ENCODE measurements around the gene NT5DC2.
A peak's percentile ranks its signal among the peaks of the same experiment; 100 is the strongest.

NT5DC2 gene

DNA sequence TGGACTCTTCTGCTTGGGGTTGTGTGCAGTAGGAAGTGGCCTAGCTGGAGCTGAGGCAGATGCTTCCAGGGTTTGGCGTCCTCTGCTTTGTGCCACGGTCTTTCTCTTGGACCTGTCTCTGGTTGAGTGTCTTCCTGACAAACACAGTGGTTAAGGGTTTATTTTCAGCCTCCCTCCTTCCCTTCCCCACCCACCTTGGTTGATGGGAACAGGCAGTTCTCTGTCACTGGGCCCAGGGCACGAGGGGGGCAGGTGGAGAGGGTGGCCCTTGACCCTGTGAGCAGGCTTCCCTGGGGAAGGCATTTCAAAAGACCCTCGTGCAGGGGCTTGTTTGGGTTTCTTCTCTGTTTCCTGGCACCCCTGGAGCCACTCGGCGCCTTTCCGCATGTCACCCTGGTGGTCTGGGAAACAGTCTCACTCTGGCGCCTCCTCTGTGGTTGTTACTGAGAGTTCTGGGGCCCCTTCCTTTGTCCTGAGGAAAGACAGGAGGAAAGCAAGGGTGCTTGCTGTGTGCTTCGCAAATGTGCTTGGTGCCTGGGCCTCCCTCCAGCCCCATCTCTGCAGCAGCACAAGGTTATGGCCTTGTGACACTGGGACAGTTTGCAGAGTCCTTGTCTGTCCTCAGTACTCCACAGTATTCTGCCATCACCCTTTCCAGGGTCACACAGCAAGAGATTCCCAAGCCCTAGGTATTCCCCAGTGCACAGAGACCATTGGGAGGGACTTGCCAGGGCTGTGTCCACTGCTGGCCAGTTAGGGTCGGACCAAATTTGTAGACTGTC lies 48.8 kb downstream of the NT5DC2 start:
- no peak for DNase-seq

DNA sequence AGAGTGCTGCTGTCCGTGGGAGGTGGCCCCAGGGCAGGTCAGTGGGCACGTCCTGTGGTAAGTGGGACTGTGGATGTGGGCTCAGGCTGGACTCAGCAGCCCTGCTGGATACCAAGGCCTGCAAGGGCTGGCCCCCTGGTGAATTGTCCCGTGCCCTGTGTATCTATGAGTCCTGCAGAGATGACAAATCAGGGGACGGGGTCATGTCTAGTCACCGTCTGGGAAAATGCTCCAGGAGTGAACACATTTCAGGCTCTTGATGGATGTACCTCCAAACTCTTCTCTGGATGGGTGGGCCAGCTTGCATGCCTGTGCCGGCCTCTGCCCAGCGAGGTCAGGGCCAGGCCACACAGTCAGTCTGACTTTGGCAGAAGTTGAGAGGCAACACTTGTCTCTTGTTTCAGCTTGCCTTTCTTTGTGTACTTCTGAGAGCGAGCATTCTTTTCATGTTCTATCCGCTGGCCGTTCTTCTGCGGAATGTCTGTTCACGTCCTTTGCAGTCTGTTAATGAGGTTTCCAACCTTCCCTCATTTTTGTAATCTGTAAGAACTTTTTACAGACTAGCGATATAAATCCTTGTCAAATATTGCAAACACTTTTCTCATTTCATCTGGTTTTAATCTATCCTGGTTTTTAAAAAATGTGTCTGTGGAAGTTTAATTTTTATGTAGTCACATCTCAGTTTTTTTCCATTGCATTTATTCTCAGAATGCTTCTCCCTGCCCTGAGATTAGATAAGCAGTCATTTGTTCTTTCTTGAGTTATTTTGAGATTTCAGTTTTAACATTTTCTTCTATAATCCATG lies 49.9 kb downstream of the NT5DC2 start:
- no peak for DNase-seq

DNA sequence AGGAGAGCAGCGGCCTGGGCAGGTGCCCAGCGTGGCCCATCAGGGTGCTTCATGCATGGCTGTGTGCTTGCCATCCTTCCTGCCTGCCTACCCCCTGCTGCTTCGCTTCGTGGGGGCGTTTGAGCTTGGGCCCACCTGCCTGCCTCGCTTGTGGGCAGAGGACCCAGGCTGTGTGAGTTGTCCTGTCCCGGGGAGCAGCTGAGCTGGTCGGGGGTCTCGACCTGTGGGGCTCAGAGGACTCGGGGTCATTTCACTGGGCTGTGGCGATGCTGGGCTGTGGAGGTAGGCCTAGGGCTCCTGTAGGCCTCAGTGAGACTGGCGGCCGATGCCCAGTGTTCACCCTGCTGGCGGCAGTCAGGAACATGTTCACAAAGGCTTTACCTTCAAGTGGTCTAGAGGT lies 50.6 kb downstream of the NT5DC2 start:
- DNase-seq, result no peak

DNA sequence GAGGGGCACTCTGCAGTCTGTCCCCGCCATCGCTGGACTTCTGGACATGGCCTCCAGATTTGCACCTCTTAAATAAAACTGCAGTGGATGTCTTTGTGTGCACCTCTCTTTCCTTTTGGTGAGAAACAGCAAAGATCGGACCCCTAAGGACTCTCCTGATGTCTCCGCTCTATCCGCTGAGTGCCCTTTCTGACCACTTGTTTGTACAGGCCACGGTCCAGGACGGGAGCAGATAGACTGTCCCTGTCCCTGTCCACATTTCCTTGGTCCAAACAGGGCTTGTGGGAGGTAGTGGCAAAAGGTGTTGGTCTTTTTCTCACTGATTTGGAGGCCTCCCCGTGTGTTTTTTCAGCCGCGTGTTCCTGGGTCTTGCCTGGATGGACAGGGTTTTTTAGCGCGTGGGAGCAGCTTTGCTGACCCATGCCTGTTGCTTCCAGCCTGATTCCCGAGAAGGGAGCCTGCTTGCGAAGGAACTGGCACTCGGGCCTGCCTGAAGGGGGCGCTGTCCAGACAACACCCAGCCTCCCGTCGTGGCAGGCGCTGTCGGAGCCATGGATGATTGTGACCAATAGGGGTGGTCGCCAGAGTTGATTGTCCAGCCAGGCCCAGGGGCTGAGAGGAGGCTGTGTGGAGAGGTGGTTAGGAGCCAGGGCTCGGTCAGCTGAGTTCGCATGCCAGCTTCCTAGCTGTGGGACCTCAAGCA lies 51.7 kb downstream of the NT5DC2 start:
- no peak for DNase-seq

DNA sequence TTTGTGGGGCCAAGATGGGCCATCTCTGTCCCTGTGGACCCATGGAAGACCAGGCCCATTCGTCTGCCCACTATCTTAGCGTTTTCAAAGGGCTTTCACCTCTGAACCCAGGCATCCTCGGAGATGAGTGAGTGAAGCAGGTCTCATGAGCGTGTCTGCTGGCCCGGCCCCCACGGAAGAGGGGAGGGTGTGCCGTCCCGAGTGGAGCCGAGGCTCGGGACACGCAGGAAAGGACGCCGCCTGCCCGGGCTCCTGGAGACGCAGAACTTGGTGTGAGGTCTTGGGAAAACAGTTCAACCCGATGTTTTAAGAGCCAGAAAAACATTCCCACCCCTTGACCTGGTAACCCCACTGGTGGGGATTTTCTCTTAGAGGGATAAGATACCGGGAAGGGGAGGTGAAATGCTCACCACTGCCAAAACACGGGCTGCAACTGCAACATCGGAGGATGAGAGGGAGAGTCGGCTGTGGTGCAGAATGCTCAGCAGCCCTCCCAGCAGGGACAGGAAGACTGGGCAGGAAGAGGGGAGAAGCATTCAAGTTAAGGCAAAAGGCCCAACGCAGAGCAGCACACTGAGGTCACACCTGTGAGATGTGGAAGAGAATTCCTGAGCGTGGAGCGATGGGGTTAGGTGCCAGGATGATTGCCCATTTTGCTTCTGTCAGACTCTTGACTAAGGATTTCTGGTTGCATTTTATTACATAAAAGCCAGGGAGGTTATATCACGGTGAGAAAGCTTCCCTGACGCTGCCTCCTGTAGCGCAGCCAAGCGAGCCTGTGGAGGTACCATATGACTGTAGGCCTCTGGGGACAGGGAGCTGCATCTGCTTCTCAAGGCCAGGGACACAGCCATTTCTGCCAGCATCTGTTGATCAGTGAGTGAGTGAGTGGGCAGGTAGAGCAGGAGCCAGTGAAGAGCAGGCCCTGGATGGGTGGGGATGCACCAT lies 52.6 kb downstream of the NT5DC2 start:
- peak; percentile 13 for DNase-seq

DNA sequence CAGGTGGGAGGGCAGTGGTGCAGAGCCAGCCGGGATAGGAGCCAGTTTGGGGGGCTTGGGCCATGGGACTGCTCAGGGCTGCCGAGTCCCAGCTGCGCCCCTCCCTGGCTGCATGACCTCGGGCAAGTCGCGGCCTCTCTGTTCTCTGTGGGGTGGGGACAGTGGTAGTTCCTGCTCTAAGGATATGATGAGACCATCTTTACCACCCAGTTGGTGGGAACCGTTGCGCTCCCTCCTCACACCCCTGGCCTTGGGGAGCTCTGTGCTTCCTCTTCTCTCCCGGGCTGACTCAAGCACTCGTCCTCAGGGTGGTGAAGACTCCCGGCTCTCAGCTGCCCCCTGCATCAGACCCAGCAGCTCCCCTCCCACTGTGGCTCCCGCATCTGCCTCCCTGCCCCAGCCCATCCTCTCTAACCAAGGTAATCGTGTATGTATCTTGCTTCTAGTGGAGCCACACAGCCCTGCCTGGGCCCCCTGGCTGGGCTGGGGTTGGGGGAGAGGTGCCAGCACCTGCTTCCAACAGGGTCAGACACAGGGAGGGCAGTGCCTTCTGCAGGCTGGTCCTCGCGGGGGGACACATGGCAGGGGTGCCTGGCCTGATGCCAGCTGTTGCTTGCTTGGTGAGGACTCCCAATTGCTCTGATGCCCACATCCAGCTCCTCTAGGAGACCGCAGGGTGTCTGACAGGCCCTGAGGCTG lies 53.6 kb downstream of the NT5DC2 start:
- no peak for DNase-seq

DNA sequence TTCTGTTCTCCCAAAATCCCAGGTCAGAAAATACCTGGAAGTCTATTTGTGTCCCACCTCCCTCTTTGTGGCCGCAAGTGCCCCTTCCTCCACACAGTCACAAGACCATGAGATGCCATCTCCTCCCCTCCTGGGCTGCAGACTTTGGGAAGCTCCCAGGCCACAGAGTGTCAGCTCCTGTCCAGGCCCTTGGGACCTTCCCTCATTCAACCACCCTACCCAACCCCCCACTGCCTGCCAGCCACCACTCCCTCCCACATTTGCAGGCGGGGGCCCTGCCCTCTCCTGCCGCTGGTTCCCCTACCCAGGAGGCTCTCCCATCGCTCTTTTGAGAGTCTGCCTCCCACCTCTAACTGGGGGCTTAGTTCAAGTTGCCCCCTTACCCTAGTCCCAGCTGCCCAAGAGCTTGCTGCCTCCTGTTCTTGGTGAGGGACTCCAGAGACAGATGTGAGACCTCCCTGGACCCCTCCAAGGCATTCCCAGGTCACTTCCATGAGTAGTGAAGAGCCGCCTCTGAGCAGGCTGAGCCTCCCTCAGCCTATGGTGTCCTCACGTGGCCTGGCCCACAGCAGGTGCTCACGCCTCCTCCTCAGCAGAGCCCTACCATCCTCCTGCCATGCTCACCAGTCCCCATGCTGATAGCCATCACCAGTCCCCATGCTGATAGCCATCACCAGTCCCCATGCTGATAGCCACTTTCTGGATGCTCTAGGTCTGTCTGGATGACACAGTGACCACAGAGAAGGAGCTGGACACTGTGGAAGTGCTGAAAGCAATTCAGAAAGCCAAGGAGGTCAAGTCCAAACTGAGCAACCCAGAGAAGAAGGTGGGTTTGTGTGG lies 54.4 kb downstream of the NT5DC2 start:
- DNase-seq, result no peak

DNA sequence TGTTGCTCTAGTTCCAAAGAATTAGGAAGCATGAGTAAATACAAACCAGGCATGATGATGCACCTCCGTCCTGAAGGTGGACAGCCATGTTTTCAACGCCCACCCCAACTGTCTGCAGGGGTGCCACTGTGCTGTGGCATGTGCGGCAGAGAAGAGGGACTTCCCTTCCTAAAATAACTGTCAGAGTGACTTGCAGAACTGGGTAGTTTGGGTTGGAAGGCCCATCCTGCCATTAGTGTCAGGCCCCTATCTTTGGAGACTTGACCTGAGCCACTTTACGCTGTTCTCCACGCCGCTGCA lies 55.9 kb downstream of the NT5DC2 start:
- DNase-seq, result no peak

DNA sequence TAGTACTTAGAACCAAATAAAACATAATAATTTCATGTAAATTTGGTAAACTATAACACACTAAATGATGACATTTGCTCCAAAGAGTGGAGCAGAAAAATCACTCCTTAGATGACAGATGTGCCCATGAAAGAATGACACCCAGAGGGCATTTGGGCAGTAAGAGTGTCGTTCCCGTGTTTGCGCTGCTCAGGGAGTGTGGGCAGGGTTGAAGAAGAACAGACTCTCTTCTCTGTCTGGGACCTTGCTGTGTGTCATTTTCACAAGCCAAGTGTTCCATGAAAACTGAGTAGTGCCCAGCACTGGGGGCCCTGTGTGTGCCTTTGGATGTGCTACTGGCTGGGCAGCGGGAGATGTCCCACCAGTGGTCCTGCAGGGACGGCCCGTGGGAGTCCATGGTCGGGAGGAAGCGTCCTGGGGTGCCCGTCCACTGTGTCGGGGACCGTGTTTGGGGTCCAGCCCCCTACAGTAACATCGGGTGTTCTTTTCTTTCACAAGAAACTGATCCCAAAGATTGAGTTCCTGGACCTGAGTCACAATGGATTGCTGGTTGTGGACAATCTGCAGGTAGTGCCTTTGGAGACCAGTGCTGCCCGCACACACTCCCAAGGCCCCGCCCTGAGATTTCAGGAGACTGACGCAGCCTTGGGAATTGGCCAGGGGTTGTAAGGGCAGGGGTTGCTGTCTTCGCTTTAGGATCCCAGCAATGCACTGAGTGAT lies 56.4 kb downstream of the NT5DC2 start:
- no peak for DNase-seq

All from DMS 273 treated with DMSO at 0.1 percent for 48 hours (cell line).